GM23338 (cell line): ENCODE measurements around the gene SH3GL2. TPM values are rescaled to one million over a fixed set of nuclear protein-coding genes. Genes with fewer than 3 reads are reported as not detected.

Experiments
- ATAC-seq: fragments of 200-7000 bp; cut with Tn5 transposase; 3 replicates; pipeline ENCODE4 v1.9.1; 2020
- DNase-seq: peaks from one replicate; pipeline ENCODE4 v3.0.0-alpha.2; 2015; ENCODE audit warnings: low spot score
- H2AFZ ChIP-seq: fragments of 200-600 bp; sonication (generic); 2 replicates; pipeline ENCODE4 v1.8.0; 2016; ENCODE audit warnings: antibody characterized with exemption, mild to moderate bottlenecking, moderate library complexity
- H3F3A ChIP-seq: fragments of 200-600 bp; sonication (generic); replicated peaks from 2 replicates; pipeline ENCODE4 v1.8.0; 2017; ENCODE audit warnings: antibody characterized with exemption, mixed run types, low read depth
- H3K27ac ChIP-seq: fragments of 200-600 bp; sonication (generic); 2 replicates; pipeline ENCODE4 v1.6.1; 2016; ENCODE audit warnings: low read depth
- H3K27me3 ChIP-seq: fragments of 200-600 bp; sonication (generic); 2 replicates; pipeline ENCODE4 v1.8.0; 2016; ENCODE audit warnings: mild to moderate bottlenecking, mixed run types, moderate library complexity; ENCODE audit not compliant: insufficient read depth
- H3K36me3 ChIP-seq: fragments of 200-600 bp; sonication (generic); 2 replicates; pipeline ENCODE4 v1.8.0; 2016; ENCODE audit warnings: mild to moderate bottlenecking; ENCODE audit not compliant: insufficient read depth
- H3K4me1 ChIP-seq: fragments of 200-600 bp; sonication (generic); 2 replicates; pipeline ENCODE4 v1.8.0; 2016; ENCODE audit warnings: mild to moderate bottlenecking, moderate library complexity; ENCODE audit not compliant: insufficient read depth
- H3K4me2 ChIP-seq: fragments of 200-600 bp; sonication (generic); 2 replicates; pipeline ENCODE4 v1.7.1; 2017; ENCODE audit warnings: mixed run types
- H3K4me3 ChIP-seq: fragments of 200-600 bp; sonication (generic); 2 replicates; pipeline ENCODE4 v1.6.1; 2016; ENCODE audit warnings: mixed run types
- H3K79me2 ChIP-seq: fragments of 200-600 bp; sonication (generic); replicated peaks from 2 replicates; pipeline ENCODE4 v1.8.0; 2017; ENCODE audit warnings: mild to moderate bottlenecking; ENCODE audit not compliant: insufficient read depth
- H3K9me2 ChIP-seq: fragments of 200-600 bp; sonication (generic); 2 replicates; pipeline ENCODE4 v1.8.0; 2017; ENCODE audit not compliant: insufficient read depth
- H4K20me1 ChIP-seq: fragments of 200-600 bp; sonication (generic); replicated peaks from 2 replicates; pipeline ENCODE4 v1.8.0; 2017; ENCODE audit warnings: mild to moderate bottlenecking; ENCODE audit not compliant: insufficient read depth
- H3K27ac Mint-ChIP-seq: 2 replicates; pipeline ENCODE4 v1.8.0; 2020; ENCODE audit warnings: inconsistent platforms, mild to moderate bottlenecking, moderate library complexity, mixed read lengths
- H3K27me3 Mint-ChIP-seq: 3 replicates; pipeline ENCODE4 v1.8.0; 2022; ENCODE audit warnings: low read depth, mild to moderate bottlenecking, moderate library complexity, mixed read lengths, inconsistent platforms; ENCODE audit not compliant: insufficient read depth, poor library complexity
- H3K36me3 Mint-ChIP-seq: 3 replicates; pipeline ENCODE4 v1.8.0; 2021; ENCODE audit warnings: low read depth, mild to moderate bottlenecking, inconsistent platforms, moderate library complexity, mixed read lengths
- H3K4me1 Mint-ChIP-seq: 3 replicates; pipeline ENCODE4 v1.8.0; 2020; ENCODE audit warnings: mild to moderate bottlenecking, inconsistent platforms, mixed read lengths
- H3K4me3 Mint-ChIP-seq: 3 replicates; pipeline ENCODE4 v1.8.0; 2021; ENCODE audit warnings: moderate library complexity, mild to moderate bottlenecking, inconsistent platforms, mixed read lengths
- H3K9me3 Mint-ChIP-seq: 3 replicates; pipeline ENCODE4 v1.8.0; 2020; ENCODE audit warnings: moderate library complexity, mild to moderate bottlenecking, inconsistent platforms, mixed read lengths
- CREB1 ChIP-seq: fragments of 250-450 bp; sonication (Bioruptor Pico); IDR thresholded peaks from 2 replicates; pipeline ENCODE4 v1.5.0; 2020; ENCODE audit warnings: low read depth, mild to moderate bottlenecking, moderate library complexity
- CTCF ChIP-seq, 2 experiments: fragments of 200-600 bp in 1 of 2; sonication (generic) in 1 of 2; conservative IDR thresholded peaks; 2 replicates each; pipeline versions ENCODE4 v1.5.1 to v1.6.1; 2016 to 2017; ENCODE audit warnings: antibody characterized with exemption in 2 of 2, low read depth in 2 of 2, mild to moderate bottlenecking in 2 of 2, moderate library complexity in 1 of 2
- ETS1 ChIP-seq: IDR thresholded peaks from 2 replicates; pipeline ENCODE4 v1.6.1; 2016; ENCODE audit warnings: antibody characterized with exemption
- EZH2 ChIP-seq: fragments of 200-600 bp; sonication (generic); IDR thresholded peaks from one replicate; pipeline ENCODE4 v1.8.0; 2017; ENCODE audit warnings: antibody characterized with exemption, mild to moderate bottlenecking, low read depth; ENCODE audit not compliant: unreplicated experiment
- EZH2phosphoT487 ChIP-seq: fragments of 200-600 bp; sonication (generic); IDR thresholded peaks from one replicate; pipeline ENCODE4 v1.8.1; 2018; ENCODE audit warnings: antibody characterized with exemption; ENCODE audit not compliant: unreplicated experiment
- JUNB ChIP-seq: IDR thresholded peaks from one replicate; pipeline ENCODE4 v1.6.1; 2016; ENCODE audit warnings: antibody characterized with exemption; ENCODE audit not compliant: unreplicated experiment
- NANOG ChIP-seq: IDR thresholded peaks from 2 replicates; pipeline ENCODE4 v1.6.1; 2016; ENCODE audit warnings: antibody characterized with exemption, borderline replicate concordance
- POLR2AphosphoS5 ChIP-seq: IDR thresholded peaks from 2 replicates; pipeline ENCODE4 v1.6.1; 2016; ENCODE audit warnings: antibody characterized with exemption, low read depth
- STAT1 ChIP-seq: IDR thresholded peaks from one replicate; pipeline ENCODE4 v1.6.1; 2016; ENCODE audit warnings: antibody characterized with exemption; ENCODE audit not compliant: unreplicated experiment
- ZNF114 ChIP-seq: fragments of 250-450 bp; sonication (Bioruptor Pico); IDR thresholded peaks from 2 replicates; pipeline ENCODE4 v1.5.0; 2020; ENCODE audit warnings: mild to moderate bottlenecking, moderate library complexity
- ZNF331 ChIP-seq: fragments of 250-450 bp; sonication (Bioruptor Pico); IDR thresholded peaks from 2 replicates; pipeline ENCODE4 v1.5.0; 2020; ENCODE audit warnings: low read depth, mild to moderate bottlenecking, moderate library complexity
- polyA plus RNA-seq: library from polyadenylated mRNA; unstranded; fragments of >200 nt; fragmentation: Nextera tagmentation; extraction: Ambion mirVana; gene quantifications from 2 replicates; pipeline ENCODE4 v1.2.1, GENCODE V29; 2016
- total RNA-seq: library from RNA; depleted of rRNA; stranded (reverse); fragments of >200 nt; shearing (Covaris generic); gene quantifications from 2 replicates; pipeline ENCODE4 v1.2.3, GENCODE V29; 2014

Gene SH3GL2
- total and polyA plus RNA-seq, 2 experiments from 2014 or later: 5.9 to 8.6 TPM

- Mint-ChIP-seq H3K36me3 (no peaks in the 10 kb centered on the region), H3K9me3 (peaks cover under 1% of the 10 kb centered on the region; the same call in 2 of the 3 replicates), H3K27ac (no peak overlapping the region), H3K27me3 (peaks cover 2% of the 10 kb centered on the region), H3K4me1 (0 out of 3 replicates have a peak, but pooled peaks cover 3% of the 10 kb centered on the region), H3K4me3 (no peak overlapping the region)
- H3K27me3 ChIP-seq: no peaks in the 10 kb centered on the region
- no peak overlapping the region for H3K4me2 ChIP-seq
- no peak overlapping the region for H2AFZ ChIP-seq
- no peaks in the 10 kb centered on the region for H4K20me1 ChIP-seq
- no peaks in the 10 kb centered on the region for H3K4me1 ChIP-seq
- DNase-seq: peak; percentile 40
- H3F3A ChIP-seq: no peaks in the 10 kb centered on the region
- peak; percentile 49 for ATAC-seq
- H3K36me3 ChIP-seq: no peaks in the 10 kb centered on the region
- no peaks in the 10 kb centered on the region for H3K79me2 ChIP-seq
- no peak overlapping the region for H3K4me3 ChIP-seq
- H3K27ac ChIP-seq: no peak overlapping the region
- TF ChIP-seq NANOG (no peak), CTCF (conservative IDR thresholded peaks at IDR 0.05; ENCODE audit: low read depth in 2 of 2) (peak; percentile 54), POLR2AphosphoS5 (no peak)
- H3K9me2 ChIP-seq: 0 out of 2 replicates have a peak, but pooled peaks cover 4% of the 10 kb centered on the region
These were observed 259.1 kb downstream of the SH3GL2 start for GRCh38 chr9:17837965-17838364.

DNA sequence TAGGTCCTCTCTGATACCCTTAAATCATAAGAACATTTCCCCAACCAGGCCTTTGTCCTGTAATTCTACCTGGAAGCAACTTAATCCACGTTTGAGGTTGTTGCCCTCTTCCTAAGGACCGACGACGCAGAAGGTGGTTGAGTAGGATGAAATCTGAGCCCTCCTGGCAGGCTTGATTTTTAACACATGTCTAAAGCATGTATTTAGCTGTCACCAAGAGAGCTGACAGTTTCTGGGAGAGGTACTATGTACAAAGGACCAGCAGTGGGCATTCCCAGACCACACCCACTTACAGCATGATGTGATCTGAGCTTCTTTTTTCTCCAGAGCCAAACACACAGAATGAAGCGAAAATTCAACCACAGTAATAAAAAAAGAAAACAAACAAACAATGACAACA lies 260.9 kb downstream of the SH3GL2 start:
- ATAC-seq (no peak), DNase-seq (no peak)
- Histone ChIP-seq H3K79me2 (no peaks in the 10 kb centered on the region), H3K4me1 (no peaks in the 10 kb centered on the region), H3K4me3 (no peak overlapping the region), H3K36me3 (no peaks in the 10 kb centered on the region), H3K27ac (no peak overlapping the region), H3F3A (no peaks in the 10 kb centered on the region), H2AFZ (no peak overlapping the region), H4K20me1 (no peaks in the 10 kb centered on the region), H3K9me2 (0 out of 2 replicates have a peak, but pooled peaks cover 4% of the 10 kb centered on the region), H3K4me2 (no peak overlapping the region), H3K27me3 (no peaks in the 10 kb centered on the region)
- Mint-ChIP-seq H3K9me3 (peaks cover 16% of the 10 kb centered on the region), H3K4me3 (no peak overlapping the region), H3K27me3 (peaks cover 9% of the 10 kb centered on the region), H3K27ac (no peak overlapping the region), H3K36me3 (peaks cover 10% of the 10 kb centered on the region), H3K4me1 (0 out of 3 replicates have a peak, but pooled peaks cover 3% of the 10 kb centered on the region)
- TF ChIP-seq ZNF114 (CRISPR knock-in tag) (no peak), EZH2 (no peak), JUNB (no peak), CREB1 (CRISPR knock-in tag) (no peak), EZH2phosphoT487 (no peak), NANOG (no peak), ZNF331 (no peak), CTCF (conservative IDR thresholded peaks at IDR 0.05; ENCODE audit: low read depth in 2 of 2) (no peak), POLR2AphosphoS5 (no peak), ETS1 (no peak), STAT1 (no peak)
